ENCODE data around the gene ITGB4.
A peak's percentile ranks its signal among the peaks of the same experiment; 100 is the strongest.

The ITGB4 gene

DNA sequence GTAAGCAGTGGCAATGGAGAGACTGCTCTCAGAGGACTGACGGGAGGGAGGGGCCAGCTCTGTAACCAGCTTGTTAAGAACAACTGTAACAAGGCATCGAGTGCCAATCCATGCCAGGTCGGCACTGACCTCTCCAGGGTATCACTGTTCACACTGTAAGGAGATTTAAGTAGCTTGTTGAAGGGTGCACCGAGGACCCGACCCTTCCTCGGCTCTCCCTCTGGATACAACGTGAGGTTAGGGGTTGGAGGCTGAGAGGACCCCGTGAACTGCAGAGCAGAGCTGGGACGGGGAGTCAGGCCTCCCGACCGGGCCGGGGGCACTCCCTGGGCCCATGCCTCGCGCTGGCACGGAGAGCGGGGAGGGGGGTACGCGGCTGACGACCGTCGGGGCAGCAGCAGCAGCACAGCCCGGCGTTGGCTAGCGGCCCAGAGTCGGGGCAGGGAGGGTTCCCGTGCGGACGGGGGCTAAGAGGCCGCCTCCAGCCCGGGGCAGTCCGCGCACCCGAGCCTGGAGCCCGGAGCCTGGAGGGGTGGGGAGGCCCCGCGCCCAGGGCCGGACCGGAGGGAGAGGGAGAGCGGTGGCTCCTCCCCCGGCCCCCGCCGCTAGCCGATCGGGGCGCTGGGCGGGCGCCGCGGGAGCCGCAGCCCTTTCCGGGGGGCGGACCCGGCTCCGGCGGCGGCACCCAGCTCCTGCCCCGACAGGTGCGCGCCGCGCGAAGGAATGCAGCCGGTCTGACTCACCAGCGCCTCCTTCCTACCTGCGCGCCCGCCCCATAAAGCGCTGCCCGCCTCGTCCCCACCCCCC lies at the start of gene ITGB4:
ITGB4 (plus strand) TSS at position 804 of the 807 bp plus-strand sequence. CDS start 3,245 bp downstream, outside the sequence.
- DNase-seq (ENCODE audit: low read depth, low spot score): peak; percentile 55
- peak within 1 kb of the TSS; percentile 98 for H3K27ac ChIP-seq

DNA sequence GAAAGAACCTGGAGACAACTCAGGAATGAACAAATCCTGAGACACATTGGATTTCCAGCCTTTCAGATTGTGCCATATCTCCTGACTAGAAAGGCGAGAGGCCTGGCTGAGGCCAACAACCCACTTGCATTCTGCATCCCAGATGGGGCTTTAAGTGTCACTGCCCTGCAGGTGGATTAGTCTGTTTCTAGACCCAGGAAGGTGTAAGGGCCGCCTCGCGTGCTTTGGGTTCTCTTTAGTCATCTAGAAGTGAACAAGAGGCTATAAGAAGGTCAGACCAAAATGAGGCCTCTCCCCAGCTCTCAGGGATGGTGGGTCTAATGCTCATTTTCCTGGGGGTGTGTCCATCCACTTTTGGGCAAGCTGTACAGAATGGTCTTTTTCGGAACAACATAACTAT lies 49.2 kb upstream of the ITGB4 start:
- no peak overlapping the region for H3K27ac ChIP-seq
- DNase-seq (ENCODE audit: low read depth, low spot score): no peak

DNA sequence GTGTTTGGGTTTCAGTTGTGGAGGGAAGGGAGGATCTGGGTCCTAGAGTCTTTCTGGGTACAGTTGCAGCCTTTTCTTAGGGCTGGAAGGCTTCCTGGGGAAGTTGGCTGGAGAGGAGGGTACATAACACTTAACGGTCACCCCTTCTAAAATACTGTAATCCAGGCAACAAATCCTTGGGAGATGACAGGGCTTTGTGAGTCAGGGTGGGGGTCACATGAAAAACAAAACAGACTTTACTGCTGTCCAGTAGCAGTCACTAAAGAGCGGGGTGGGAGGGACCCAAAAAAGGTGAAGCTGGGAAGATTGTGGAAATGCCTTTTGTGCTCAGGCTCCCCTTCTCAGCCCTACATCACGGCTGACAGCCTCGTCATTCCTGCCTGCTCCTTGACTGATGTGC lies 47.8 kb upstream of the ITGB4 start:
- no peak for DNase-seq (ENCODE audit: low read depth, low spot score)
- H3K27ac ChIP-seq: no peak overlapping the region

DNA sequence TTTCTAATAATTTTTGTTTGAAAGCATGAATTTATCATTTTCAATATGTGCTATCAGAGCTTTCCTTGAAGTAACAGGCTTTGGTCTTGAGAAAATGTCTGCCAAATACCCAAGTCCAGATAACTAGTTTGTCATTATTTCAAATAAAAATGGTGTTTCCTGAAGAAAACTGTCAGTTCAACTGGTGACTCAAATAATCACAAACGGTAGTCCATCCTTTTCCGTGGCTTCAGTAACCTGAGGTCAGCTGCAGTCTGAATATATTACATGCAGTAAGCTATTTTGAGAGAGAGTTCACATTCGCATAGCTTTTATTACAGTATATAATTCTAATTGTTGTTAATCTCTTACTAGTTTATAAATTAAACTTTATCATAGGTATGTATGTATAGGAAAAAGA lies 44.8 kb upstream of the ITGB4 start:
- no peak overlapping the region for H3K27ac ChIP-seq
- DNase-seq (ENCODE audit: low read depth, low spot score): no peak

DNA sequence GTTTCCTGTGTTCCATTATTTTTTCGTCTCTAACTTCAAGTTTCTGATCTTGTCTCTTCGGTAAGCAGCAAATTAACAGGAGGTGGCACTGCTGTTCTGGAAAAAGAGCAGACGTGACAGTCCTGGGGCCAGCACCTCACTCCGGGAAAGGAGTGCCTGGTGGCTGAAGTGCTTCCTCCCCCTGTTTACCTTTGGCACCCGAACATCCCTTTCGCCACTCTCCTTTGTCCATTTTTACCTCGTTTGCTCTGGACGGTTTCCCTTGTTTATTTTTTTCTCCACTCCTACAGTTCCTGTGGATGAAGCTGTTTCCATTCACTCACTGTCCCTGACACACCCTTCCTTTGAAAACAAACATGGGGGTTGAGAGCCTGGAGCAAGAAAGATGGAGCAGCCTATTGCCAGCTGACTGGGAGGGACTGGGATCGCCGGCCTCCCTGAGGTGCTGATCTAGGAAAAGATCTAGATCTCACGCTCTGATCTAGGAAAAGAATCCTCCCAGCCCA lies 41.5 kb upstream of the ITGB4 start:
- DNase-seq (ENCODE audit: low read depth, low spot score): no peak
- H3K27ac ChIP-seq: peak overlapping the region; percentile 100

DNA sequence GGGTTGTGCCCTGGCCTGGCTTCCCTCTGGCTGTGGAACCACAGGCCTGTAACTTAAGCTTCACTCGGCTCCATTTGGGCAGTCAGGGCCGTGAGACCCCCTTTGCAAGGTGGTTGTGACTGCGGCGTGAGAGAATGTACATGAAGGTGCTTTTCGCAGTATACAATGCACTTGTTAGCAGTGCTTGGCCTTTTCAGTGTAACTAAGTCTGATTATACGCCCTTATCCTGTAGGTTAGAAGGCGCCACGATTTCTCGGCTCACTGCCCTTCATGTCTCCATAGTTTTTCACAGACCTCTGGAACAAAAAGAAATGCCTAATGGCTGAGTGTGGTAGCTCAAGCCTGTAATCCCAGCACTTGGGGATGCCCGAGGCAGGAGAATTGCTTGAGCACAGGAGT lies 40.8 kb upstream of the ITGB4 start:
- peak overlapping the region; percentile 100 for H3K27ac ChIP-seq
- no peak for DNase-seq (ENCODE audit: low read depth, low spot score)

DNA sequence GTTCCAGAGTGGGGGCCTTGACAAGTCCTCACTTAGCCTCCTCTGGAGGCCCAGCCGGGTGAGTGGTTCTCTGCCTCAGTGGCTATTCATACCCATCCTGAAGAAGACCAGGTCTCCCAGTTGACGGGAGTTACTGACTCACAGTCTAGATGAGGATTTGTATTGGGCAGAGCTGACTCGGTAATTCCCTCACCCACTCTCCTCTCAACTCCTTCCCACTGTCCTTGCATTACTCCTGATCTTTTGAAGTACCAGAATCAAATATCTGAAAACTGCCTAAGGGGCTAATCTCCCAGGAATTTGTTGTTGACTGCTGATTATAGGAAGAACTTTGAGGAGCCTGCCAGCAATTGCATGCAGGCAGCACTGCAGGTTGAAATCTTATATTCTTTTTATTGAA lies 40.0 kb upstream of the ITGB4 start:
- peak overlapping the region; percentile 100 for H3K27ac ChIP-seq
- DNase-seq (ENCODE audit: low read depth, low spot score): no peak

DNA sequence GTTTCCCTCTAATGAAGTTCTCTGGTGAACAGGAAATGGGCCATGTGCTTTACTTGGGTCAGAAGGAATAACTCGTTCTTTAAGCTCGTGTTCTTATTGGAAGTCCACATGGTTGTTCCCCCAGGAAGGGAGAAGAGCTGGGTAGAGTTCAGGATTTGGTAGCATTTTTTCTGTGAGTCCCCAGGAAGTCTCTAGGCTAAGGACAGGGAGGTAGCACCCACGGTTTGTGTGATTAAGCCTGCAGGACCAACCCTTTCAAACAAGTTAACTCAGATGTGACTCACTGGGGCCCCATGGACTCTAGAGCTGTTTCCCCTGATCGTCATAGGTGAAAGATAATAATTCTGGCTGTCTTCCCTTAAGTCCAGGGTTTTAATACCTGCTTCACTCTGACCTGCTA lies 37.7 kb upstream of the ITGB4 start:
- no peak for DNase-seq (ENCODE audit: low read depth, low spot score)
- H3K27ac ChIP-seq: peak overlapping the region; percentile 100

DNA sequence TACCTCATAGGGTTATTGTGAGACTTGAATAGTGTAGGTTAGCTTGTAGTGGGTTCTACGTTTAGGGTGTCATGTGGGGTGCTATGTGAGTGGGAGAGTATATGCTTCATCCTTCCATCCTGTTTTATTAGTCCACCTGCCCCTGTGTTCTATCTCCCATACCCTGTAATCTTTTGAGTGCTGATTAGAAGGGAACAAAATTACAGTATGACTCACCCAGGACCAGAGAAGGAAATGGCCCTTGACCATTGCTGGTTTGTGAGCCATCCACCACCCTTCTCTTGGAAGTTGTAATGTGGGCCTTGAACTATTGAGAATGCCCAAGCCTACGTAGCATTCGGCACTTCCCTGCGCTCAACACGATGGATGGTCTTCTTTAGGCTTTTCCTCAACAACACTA lies 37.0 kb upstream of the ITGB4 start:
- DNase-seq (ENCODE audit: low read depth, low spot score): no peak
- H3K27ac ChIP-seq: peak overlapping the region; percentile 100

DNA sequence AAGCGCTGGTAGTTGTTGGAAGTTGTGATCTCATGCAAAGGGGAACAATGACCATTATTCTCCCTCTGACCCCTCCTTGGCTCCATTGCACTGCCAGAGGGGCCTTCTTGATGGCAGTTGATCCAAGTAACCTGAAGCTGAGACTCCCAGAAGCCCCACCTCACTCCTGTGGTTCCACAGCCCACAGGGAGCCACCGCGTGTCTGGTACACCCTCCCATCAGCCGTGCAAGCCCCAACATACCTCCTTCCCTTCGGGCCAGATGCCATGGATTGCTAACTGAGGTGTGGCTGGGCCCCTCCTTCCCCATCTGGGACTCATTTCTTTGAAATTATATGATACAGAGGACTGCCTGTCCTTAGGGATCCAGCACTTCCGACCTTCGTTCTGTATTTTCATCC lies 36.3 kb upstream of the ITGB4 start:
- peak overlapping the region; percentile 100 for H3K27ac ChIP-seq

DNA sequence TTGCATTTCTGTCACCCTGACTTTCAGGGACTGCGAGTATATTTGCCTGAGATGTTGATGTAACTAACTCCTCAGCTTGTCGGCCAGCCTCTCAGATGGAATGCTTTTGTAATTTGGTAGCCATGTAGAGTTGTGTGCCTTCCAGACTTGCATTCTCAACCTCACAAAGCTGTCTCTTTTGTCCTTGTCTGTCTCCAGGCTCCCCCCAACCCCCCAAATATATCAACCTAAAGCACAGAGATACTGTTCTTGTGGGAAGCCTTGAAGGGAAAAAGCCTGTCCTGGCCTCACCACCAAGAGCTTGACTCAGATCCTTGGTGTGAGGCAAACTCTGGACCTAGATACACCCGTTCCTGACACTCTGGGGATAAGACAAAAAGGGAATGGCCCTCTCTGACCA lies 35.8 kb upstream of the ITGB4 start:
- peak overlapping the region; percentile 100 for H3K27ac ChIP-seq
- DNase-seq (ENCODE audit: low read depth, low spot score): no peak

More for the DNA sequence above, 36.3 kb upstream of the ITGB4 start:
- DNase-seq (ENCODE audit: low read depth, low spot score): peak; percentile 79

DNA sequence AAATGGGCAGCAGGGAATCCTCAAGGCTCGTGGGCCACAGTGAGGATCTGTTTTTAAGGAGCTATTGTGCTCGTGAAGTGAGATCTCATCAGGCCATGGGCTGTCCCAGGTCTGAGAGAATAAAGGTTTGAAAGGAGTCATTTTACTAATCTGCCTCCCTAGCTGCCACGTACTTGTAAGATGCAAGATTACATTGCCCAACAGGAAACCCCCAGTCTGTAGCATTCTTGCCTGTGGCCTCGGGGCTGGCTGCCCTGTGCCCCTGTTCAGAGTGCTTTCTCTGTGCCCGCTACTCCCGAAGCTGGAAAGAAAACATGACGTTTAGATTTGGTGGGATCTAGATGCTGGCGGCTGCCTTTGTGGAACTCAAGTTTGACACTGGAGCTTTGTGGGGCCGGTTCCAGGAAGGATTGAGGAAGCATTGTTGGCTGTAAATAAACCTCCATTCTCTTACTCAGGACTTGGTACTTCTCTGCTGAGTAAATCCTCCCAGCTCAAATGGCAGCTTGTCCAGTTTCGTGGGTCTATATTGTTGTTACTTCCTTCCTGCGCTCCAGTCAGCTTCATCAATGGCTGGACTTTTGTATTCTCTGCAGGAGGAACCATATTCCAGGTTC lies 32.9 kb upstream of the ITGB4 start:
- peak overlapping the region; percentile 100 for H3K27ac ChIP-seq
- DNase-seq (ENCODE audit: low read depth, low spot score): no peak

DNA sequence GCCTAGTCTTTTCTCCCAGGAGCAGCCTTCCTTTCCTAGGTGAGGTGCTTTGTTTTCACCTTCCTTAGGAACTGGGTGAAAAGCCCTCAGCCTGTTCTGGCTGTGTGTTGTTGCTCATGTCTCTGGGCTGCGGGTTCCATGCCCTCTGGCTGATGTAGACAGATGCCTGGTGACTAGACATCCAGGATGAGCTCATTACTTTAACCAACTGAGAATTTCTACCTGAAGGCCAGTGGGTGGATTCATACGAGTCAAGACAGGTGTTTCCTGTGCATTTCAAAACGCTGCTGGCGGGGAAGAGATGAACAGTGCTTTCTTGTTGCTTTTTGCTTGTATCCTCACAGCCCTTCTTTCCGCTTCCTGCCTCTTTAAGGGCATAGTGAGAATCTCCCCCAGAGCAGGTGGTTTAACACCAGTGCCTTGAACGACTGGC lies 31.8 kb upstream of the ITGB4 start:
- peak overlapping the region; percentile 100 for H3K27ac ChIP-seq
- peak; percentile 96 for DNase-seq (ENCODE audit: low read depth, low spot score)

DNA sequence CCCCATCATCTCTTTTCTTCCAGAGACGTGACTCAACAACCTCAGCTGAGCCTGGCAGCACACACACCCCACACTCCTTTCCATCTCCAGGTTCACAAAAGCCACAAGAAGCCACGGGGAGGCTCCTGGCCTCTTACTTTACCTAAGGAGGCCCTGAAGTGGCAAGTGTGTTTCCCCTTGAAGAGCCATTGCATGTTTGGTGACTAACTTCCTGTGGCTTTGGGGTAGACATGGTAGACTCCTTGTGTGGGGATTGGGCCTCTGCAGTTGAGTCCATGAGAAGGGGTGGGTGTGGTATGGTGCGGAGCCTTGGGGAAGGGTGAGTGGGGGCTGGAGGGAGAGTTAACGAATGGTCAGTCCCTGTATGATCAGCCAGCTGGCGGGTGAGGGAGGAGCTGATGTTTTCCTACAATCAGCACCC lies 29.9 kb upstream of the ITGB4 start:
- peak overlapping the region; percentile 100 for H3K27ac ChIP-seq
- no peak for DNase-seq (ENCODE audit: low read depth, low spot score)

DNA sequence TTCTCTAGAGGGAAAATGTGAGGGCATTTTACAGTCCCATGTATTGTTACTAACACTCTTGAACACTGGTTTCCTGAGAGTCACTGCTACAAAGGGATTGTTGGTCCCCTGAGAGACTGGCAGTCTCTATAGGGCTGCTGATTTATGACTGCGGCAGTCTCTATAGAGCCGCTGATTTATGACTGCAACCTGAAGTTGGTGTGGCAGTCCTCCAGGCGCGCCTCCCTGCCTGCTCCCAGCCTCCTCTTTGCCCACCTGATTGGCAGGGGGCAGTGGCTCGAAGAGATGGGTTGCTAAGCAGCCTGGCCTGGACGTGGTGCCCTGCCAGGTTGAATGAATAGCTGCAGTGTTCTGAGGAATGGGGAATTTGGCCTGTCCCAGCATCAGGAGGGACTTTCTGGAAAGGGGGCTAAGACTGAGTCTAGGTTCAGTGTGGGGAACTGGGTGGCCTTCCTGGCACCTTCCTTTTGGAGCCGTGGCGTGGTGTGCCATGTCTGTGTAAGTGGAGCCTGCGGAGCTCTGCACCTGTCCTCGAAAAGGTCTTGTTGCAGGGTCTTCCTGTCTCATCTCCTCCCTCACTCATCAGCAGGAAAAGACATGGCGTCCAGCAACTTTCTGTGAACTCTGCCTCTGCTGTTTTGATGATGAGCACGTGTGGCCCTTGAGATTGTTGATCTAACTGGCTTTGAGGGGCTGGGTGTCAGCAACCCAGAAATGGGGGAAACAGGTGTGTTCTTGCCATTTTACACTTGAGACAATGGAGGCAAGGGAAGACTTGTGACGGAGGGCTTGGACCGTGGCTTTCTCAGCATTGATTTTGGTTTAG lies 29.2 kb upstream of the ITGB4 start:
- H3K27ac ChIP-seq: peak overlapping the region; percentile 100
- DNase-seq (ENCODE audit: low read depth, low spot score): no peak

DNA sequence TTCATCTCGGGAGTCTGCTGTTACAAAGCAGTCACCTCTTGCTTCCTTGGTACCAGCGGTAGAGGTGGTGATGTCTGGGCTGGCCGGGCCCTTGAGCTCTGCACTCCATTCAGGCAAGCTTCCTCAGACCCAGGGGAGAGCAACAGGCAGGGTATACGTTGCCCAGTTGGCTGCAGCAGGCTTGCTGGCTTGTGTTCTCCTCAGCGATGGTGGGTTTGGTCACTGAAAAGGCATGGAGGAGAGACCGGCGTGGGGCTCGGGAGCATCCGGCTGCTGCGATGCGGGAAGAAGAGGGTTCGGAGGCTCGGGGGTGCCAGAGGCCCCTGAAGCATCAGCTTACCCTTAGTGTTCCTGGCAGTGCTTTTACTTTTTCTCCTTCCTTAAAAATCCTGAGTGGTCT lies 28.3 kb upstream of the ITGB4 start:
- DNase-seq (ENCODE audit: low read depth, low spot score): no peak
- peak overlapping the region; percentile 100 for H3K27ac ChIP-seq

DNA sequence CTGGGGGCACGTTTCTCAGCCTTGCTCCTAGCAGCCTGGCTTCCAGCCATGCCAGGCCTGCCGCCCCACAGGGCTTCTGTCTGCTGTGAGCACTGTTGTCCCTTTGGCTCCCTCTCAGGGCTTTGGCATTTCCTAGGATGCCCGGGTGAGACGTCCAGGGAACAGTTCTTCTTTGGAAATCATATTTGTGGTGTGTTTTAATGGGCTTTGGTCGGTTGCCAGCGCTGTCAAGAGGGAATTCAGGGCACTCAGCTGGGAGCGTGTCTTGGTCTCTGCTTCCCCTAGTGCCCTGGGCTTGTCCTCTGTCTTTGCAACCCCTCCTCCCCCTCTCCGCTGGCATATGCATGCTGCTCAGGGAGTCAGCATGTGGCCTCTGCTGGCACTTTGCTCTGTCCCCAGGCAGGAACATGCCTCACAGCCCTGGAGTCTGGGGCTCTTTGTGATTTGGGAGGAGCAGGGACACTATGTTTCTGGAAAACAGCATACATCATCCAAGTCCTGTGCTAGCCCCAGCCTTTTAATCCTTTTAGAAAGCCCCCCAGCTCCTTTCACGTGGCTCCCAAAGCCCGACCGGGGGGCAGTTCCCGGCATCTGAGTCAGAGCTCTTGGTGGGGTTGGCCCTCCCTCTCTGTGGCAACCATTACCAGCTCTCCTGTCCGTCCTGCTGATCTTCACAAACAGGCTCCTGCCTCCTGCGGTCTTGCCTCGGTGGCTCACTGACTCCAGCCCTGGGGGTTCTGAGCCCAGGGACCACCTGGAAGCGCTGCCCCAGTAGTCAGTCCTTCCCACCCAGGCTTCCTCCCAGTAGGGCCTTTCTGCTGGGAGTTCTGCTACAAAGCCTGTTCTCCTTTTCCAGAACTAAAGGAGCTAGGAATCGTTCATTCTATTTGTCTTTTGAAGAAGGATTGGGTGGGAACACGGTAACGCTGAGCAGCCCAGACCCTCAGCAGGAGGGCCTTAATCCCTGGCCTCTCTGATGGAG lies 27.5 kb upstream of the ITGB4 start:
- DNase-seq (ENCODE audit: low read depth, low spot score): no peak
- peak overlapping the region; percentile 100 for H3K27ac ChIP-seq

DNA sequence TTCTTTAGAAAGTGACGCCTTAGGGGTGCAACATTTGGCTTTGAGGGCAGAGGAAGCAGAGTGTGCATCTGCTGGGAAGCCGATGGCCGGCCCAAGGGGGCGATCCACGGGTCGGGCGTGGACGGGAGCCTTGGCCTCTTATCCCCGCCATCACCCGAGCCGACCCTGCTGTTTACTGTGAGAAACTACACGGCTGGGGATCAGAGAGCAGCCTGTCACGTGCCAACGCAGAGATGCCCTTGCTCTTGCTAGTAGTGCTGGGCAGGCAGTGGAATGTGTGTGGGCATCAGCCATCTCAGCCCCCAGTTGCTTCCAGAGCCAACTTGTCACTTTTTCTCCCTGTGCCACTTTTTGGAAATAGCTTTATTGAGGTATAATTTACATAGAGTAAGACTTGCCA lies 26.7 kb upstream of the ITGB4 start:
- no peak for DNase-seq (ENCODE audit: low read depth, low spot score)
- peak overlapping the region; percentile 100 for H3K27ac ChIP-seq

DNA sequence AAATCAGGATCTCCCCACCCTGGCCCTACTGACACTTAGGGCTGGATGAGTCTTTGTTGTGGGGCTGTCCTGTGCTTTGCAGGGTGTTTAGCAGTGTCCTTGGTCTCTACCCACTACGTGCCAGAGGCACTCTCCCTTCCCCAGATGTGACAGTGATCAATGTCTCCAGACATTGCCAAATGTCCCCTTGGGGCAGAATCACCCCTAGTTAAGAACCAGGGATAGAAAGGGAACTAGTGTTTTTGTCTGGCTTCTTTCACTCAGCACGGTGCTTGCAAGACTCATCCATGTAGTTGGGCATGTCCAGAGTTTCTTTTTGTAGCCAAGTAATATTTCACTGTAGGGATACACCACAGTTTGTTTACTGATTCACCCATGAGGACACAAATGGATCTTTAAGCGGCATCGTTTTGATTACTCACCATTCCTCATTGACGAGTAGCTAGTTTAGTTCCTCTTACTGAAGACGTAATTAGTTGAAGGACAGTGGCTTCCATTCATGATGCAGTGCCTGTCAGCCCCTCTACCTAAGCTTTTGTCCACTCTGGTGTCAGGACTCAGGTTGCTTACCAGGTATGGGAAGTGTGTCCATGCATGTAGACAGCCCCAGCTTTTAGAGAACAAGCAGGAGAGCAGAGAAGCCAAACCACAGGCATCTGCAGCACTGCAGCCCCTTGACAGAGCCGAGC lies 26.0 kb upstream of the ITGB4 start:
- DNase-seq (ENCODE audit: low read depth, low spot score): peak; percentile 83
- peak overlapping the region; percentile 100 for H3K27ac ChIP-seq

All from epithelial cell of prostate (primary cell).